OCI-LY3 (cell line): Measurements from ENCODE around the gene TUBA8.

Experiments used
- EZH2phosphoT487 ChIP-seq: fragments of 200-600 bp; shearing (Covaris generic); IDR thresholded peaks from 2 replicates; pipeline ENCODE4 v1.6.1; 2018; ENCODE audit warnings: antibody characterized with exemption, mixed run types, low read depth
- TF ChIP-seq, protein P1 (sequence below): fragments of 200-600, 300-600 bp; sonication (generic); IDR thresholded peaks from 2 replicates; pipeline ENCODE4 v1.5.1; 2014; ENCODE audit warnings: antibody characterized with exemption, low read length, low read depth

DNA sequence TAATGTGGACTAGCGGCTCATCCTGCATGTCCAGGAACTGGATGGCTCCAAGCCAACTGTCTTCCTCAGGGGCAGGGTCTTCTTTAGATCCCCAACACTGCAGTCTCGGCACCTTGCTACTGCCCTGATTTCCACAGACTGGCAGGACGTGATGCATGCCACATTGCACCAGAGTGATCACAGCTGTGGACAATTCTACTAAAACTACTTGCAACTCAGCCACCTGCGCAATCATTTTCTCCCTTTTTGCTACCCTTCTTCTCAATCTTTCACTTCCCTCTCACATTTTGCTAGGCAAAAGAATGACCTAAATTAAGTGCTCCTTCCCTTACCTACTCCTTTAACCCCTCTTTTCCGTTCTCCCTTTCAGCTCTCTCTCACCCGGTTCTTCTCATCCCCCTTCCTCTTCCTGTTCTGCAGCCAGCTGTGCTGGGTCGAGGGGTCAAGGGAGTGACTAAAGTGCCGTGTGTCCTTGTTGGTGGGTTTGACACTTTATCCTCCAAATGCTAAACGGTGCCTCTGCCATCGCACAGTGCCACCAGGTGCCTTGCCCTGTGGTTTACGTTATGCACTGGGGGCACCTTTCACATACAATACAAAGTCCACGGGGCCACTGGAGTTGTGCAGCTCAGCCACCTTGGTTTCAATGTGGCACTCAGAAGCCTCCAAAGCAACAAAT is 44.3 kb upstream of the TUBA8 start:
- TF ChIP-seq, protein P1, sequence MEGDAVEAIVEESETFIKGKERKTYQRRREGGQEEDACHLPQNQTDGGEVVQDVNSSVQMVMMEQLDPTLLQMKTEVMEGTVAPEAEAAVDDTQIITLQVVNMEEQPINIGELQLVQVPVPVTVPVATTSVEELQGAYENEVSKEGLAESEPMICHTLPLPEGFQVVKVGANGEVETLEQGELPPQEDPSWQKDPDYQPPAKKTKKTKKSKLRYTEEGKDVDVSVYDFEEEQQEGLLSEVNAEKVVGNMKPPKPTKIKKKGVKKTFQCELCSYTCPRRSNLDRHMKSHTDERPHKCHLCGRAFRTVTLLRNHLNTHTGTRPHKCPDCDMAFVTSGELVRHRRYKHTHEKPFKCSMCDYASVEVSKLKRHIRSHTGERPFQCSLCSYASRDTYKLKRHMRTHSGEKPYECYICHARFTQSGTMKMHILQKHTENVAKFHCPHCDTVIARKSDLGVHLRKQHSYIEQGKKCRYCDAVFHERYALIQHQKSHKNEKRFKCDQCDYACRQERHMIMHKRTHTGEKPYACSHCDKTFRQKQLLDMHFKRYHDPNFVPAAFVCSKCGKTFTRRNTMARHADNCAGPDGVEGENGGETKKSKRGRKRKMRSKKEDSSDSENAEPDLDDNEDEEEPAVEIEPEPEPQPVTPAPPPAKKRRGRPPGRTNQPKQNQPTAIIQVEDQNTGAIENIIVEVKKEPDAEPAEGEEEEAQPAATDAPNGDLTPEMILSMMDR = peak; percentile 36
- no peak for TF ChIP-seq EZH2phosphoT487
